Thyroid gland (tissue), 4 donors: ENCODE data around the gene SNX27.

Experiments used
- POLR2A ChIP-seq, 2 donors: fragments of 450-650 bp; IDR thresholded peaks; one replicate each; pipeline ENCODE4 v1.6.1; 2017; ENCODE audit warnings: antibody characterized with exemption in 2 of 2, mild to moderate bottlenecking in 2 of 2, moderate library complexity in 1 of 2
- TF ChIP-seq, protein P1 (sequence below), 6 experiments: fragments of 200-600 bp in 3 of 6; fragments of 450-650 bp in 3 of 6; sonication (generic) in 3 of 6; IDR thresholded peaks; one replicate each; pipeline ENCODE4 v1.5.1; 2016 to 2019; ENCODE audit warnings: antibody characterized with exemption in 6 of 6, mild to moderate bottlenecking in 2 of 6, inconsistent platforms in 1 of 6, moderate library complexity in 1 of 6

GRCh38 chr1:151594143-151594625 lies 17.7 kb upstream of the SNX27 start:
- TF ChIP-seq, protein P1, sequence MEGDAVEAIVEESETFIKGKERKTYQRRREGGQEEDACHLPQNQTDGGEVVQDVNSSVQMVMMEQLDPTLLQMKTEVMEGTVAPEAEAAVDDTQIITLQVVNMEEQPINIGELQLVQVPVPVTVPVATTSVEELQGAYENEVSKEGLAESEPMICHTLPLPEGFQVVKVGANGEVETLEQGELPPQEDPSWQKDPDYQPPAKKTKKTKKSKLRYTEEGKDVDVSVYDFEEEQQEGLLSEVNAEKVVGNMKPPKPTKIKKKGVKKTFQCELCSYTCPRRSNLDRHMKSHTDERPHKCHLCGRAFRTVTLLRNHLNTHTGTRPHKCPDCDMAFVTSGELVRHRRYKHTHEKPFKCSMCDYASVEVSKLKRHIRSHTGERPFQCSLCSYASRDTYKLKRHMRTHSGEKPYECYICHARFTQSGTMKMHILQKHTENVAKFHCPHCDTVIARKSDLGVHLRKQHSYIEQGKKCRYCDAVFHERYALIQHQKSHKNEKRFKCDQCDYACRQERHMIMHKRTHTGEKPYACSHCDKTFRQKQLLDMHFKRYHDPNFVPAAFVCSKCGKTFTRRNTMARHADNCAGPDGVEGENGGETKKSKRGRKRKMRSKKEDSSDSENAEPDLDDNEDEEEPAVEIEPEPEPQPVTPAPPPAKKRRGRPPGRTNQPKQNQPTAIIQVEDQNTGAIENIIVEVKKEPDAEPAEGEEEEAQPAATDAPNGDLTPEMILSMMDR (IDR thresholded peaks at IDR 0.05): peak; percentile 73 to 96 (median 85)
- TF ChIP-seq POLR2A (IDR thresholded peaks at IDR 0.05): no peak
